ENCODE results near the gene PIP5KL1. TPM values are rescaled to one million over a fixed set of nuclear protein-coding genes. Genes with fewer than 3 reads are reported as not detected.
A peak's percentile ranks its signal among the peaks of the same experiment; 100 is the strongest.

Gene PIP5KL1
- total RNA-seq, 1 donor from 2014 or later, result 4.9 TPM

GRCh38 chr9:127943011-127943662 lies 12.6 kb upstream of the PIP5KL1 start:
- no peak for FAIRE-seq
- Mint-ChIP-seq H3K27ac (ENCODE audit: unreplicated experiment) (no peak overlapping the region), H3K27me3 (ENCODE audit: low read depth, unreplicated experiment) (no peaks in the 10 kb centered on the region), H3K36me3 (ENCODE audit: low read depth, unreplicated experiment) (peaks cover 7% of the 10 kb centered on the region), H3K4me1 (ENCODE audit: low read depth, unreplicated experiment) (no peaks in the 10 kb centered on the region), H3K4me3 (ENCODE audit: unreplicated experiment) (no peak overlapping the region), H3K9me3 (ENCODE audit: unreplicated experiment) (no peaks in the 10 kb centered on the region)
- Histone ChIP-seq H3K4me3 (ENCODE audit: insufficient read depth, low read depth, low read length) (no peak overlapping the region), H3K9me3 (ENCODE audit: insufficient read depth, low read depth, low read length) (no peaks in the 10 kb centered on the region), H3K9ac (ENCODE audit: low read length) (no peak overlapping the region), H3K36me3 (ENCODE audit: insufficient read depth, low read length) (no peaks in the 10 kb centered on the region), H3K79me2 (ENCODE audit: insufficient read depth, low read length) (no peaks in the 10 kb centered on the region), H3K27ac (ENCODE audit: low read depth, low read length) (no peak overlapping the region), H3K27me3 (ENCODE audit: insufficient read depth, low read length) (no peaks in the 10 kb centered on the region), H3K4me1 (ENCODE audit: insufficient read depth, low read length) (no peaks in the 10 kb centered on the region), H3K4me2 (ENCODE audit: low read length) (no peak overlapping the region), H2AFZ (ENCODE audit: low read depth, low read length) (no peak overlapping the region), H4K20me1 (ENCODE audit: insufficient read depth, low read length) (peaks cover 14% of the 10 kb centered on the region)
- TF ChIP-seq EZH2 (IDR thresholded peaks at IDR 0.05; ENCODE audit: insufficient read depth, low read length) (no peak), CTCF (IDR thresholded peaks at IDR 0.05; ENCODE audit: insufficient read depth, low read depth, low read length) (peak; percentile 6)
- DNase-seq (ENCODE audit: low read depth), result no peak

- no peaks in the 10 kb centered on the region for H3K4me1 Mint-ChIP-seq (ENCODE audit: low read depth, unreplicated experiment)
- no peak overlapping the region for H3K27ac Mint-ChIP-seq (ENCODE audit: unreplicated experiment)
- peaks cover 7% of the 10 kb centered on the region for H3K36me3 Mint-ChIP-seq (ENCODE audit: low read depth, unreplicated experiment)
- H3K4me3 Mint-ChIP-seq (ENCODE audit: unreplicated experiment), result no peak overlapping the region
- H3K27me3 ChIP-seq (ENCODE audit: insufficient read depth, low read length), result no peaks in the 10 kb centered on the region
- no peak overlapping the region for H3K4me2 ChIP-seq (ENCODE audit: low read length)
- no peak overlapping the region for H3K27ac ChIP-seq (ENCODE audit: low read depth, low read length)
- peaks cover 2% of the 10 kb centered on the region for H3K79me2 ChIP-seq (ENCODE audit: insufficient read depth, low read length)
- no peak for DNase-seq (ENCODE audit: low read depth)
- no peak for FAIRE-seq
- no peaks in the 10 kb centered on the region for H3K9me3 ChIP-seq (ENCODE audit: insufficient read depth, low read depth, low read length)
- no peaks in the 10 kb centered on the region for H3K36me3 ChIP-seq (ENCODE audit: insufficient read depth, low read length)
- no peaks in the 10 kb centered on the region for H3K27me3 Mint-ChIP-seq (ENCODE audit: low read depth, unreplicated experiment)
- peaks cover 11% of the 10 kb centered on the region for H4K20me1 ChIP-seq (ENCODE audit: insufficient read depth, low read length)
- no peak overlapping the region for H3K4me3 ChIP-seq (ENCODE audit: insufficient read depth, low read depth, low read length)
- H2AFZ ChIP-seq (ENCODE audit: low read depth, low read length), result no peak overlapping the region
- H3K4me1 ChIP-seq (ENCODE audit: insufficient read depth, low read length), result no peaks in the 10 kb centered on the region
- H3K9me3 Mint-ChIP-seq (ENCODE audit: unreplicated experiment), result no peaks in the 10 kb centered on the region
- H3K9ac ChIP-seq (ENCODE audit: low read length), result no peak overlapping the region
- TF ChIP-seq EZH2 (IDR thresholded peaks at IDR 0.05; ENCODE audit: insufficient read depth, low read length), result no peak
- TF ChIP-seq CTCF (IDR thresholded peaks at IDR 0.05; ENCODE audit: insufficient read depth, low read depth, low read length), result peak; percentile 57
Measured at GRCh38 chr9:127942216-127943010, 11.8 kb upstream of the PIP5KL1 start.

GRCh38 chr9:127941961-127942215 lies 11.3 kb upstream of the PIP5KL1 start:
- no peaks in the 10 kb centered on the region for H3K9me3 ChIP-seq (ENCODE audit: insufficient read depth, low read depth, low read length)
- peaks cover 11% of the 10 kb centered on the region for H4K20me1 ChIP-seq (ENCODE audit: insufficient read depth, low read length)
- no peak overlapping the region for H2AFZ ChIP-seq (ENCODE audit: low read depth, low read length)
- H3K4me3 ChIP-seq (ENCODE audit: insufficient read depth, low read depth, low read length), result no peak overlapping the region
- no peak overlapping the region for H3K9ac ChIP-seq (ENCODE audit: low read length)
- no peak for DNase-seq (ENCODE audit: low read depth)
- Mint-ChIP-seq H3K9me3 (ENCODE audit: unreplicated experiment) (no peaks in the 10 kb centered on the region), H3K27ac (ENCODE audit: unreplicated experiment) (no peak overlapping the region), H3K36me3 (ENCODE audit: low read depth, unreplicated experiment) (peaks cover 7% of the 10 kb centered on the region), H3K4me1 (ENCODE audit: low read depth, unreplicated experiment) (no peaks in the 10 kb centered on the region), H3K4me3 (ENCODE audit: unreplicated experiment) (no peak overlapping the region), H3K27me3 (ENCODE audit: low read depth, unreplicated experiment) (no peaks in the 10 kb centered on the region)
- peaks cover 7% of the 10 kb centered on the region for H3K79me2 ChIP-seq (ENCODE audit: insufficient read depth, low read length)
- no peak for FAIRE-seq
- no peaks in the 10 kb centered on the region for H3K36me3 ChIP-seq (ENCODE audit: insufficient read depth, low read length)
- TF ChIP-seq CTCF (IDR thresholded peaks at IDR 0.05; ENCODE audit: insufficient read depth, low read depth, low read length) (no peak), EZH2 (IDR thresholded peaks at IDR 0.05; ENCODE audit: insufficient read depth, low read length) (no peak)
- H3K27ac ChIP-seq (ENCODE audit: low read depth, low read length), result no peak overlapping the region
- no peaks in the 10 kb centered on the region for H3K27me3 ChIP-seq (ENCODE audit: insufficient read depth, low read length)
- H3K4me2 ChIP-seq (ENCODE audit: low read length), result no peak overlapping the region
- peaks cover 3% of the 10 kb centered on the region for H3K4me1 ChIP-seq (ENCODE audit: insufficient read depth, low read length)

Measured in astrocyte (in vitro differentiated cells and primary cell).